IMR-90 (cell line): ENCODE results near the gene CLDN4. TPM values are rescaled to one million over a fixed set of nuclear protein-coding genes. Genes with fewer than 3 reads are reported as not detected.

ENCODE experiments used
- ATAC-seq: fragments of 200-7000 bp; cut with Tn5 transposase; 2 replicates; pipeline ENCODE4 v1.9.1; 2020; ENCODE audit warnings: low read depth, mild to moderate bottlenecking, moderate library complexity
- BruUV-seq: library from RNA; stranded (reverse); fragments of 400-500 nt; replicated peaks from 2 replicates; lab custom pipeline; 2021; lab: Mats Ljungman, UMichigan
- CTCF ChIA-PET: fragments of 300-600 bp; formaldehyde crosslinking; extraction: SDS; loops from one replicate; lab custom pipeline; 2021; ENCODE audit warnings: antibody characterized with exemption; lab: Yijun Ruan, JAX
- POLR2A ChIA-PET: fragments of 300-600 bp; sonication (Branson Sonifier 250); formaldehyde crosslinking; loops from one replicate; lab custom pipeline; 2022; ENCODE audit warnings: antibody characterized with exemption; ENCODE audit not compliant: unreplicated experiment; lab: Charles Lee
- DNase-seq: peaks from one replicate; pipeline ENCODE4 v3.0.0; 2013
- H2AFZ ChIP-seq: replicated peaks from 2 replicates; pipeline ENCODE3; 2013; ENCODE audit warnings: low read length, mild to moderate bottlenecking; ENCODE audit not compliant: poor library complexity
- H2AK5ac ChIP-seq: 2 replicates; pipeline ENCODE4 v1.6.1; 2013; ENCODE audit warnings: low read depth, low read length, inconsistent platforms
- H2AK9ac ChIP-seq: replicated peaks from 2 replicates; pipeline ENCODE3; 2013; ENCODE audit warnings: mild to moderate bottlenecking, low read depth, low read length, moderate library complexity; ENCODE audit not compliant: poor library complexity
- H2BK120ac ChIP-seq: 2 replicates; pipeline ENCODE4 v1.6.1; 2013; ENCODE audit warnings: low read depth, low read length, inconsistent platforms
- H2BK15ac ChIP-seq: 3 replicates; pipeline ENCODE4 v1.6.1; 2013; ENCODE audit warnings: low read depth, low read length, inconsistent platforms
- H2BK20ac ChIP-seq: 2 replicates; pipeline ENCODE4 v1.6.1; 2013; ENCODE audit warnings: low read depth, mild to moderate bottlenecking, inconsistent platforms, low read length, moderate library complexity
- H2BK5ac ChIP-seq: 2 replicates; pipeline ENCODE4 v1.6.1; 2013; ENCODE audit warnings: mild to moderate bottlenecking, low read depth, low read length, inconsistent platforms; ENCODE audit not compliant: poor library complexity, severe bottlenecking
- H3K14ac ChIP-seq: replicated peaks from 2 replicates; pipeline ENCODE4 v1.6.1; 2013; ENCODE audit warnings: low read depth, low read length, inconsistent platforms
- H3K18ac ChIP-seq: 2 replicates; pipeline ENCODE4 v1.6.1; 2013; ENCODE audit warnings: low read depth, low read length, control low read depth
- H3K23ac ChIP-seq: 2 replicates; pipeline ENCODE4 v1.6.1; 2013; ENCODE audit warnings: low read depth, low read length, inconsistent platforms
- H3K27ac ChIP-seq: 2 replicates; pipeline ENCODE4 v1.5.1; 2013; ENCODE audit warnings: mild to moderate bottlenecking, control low read depth, low read length; ENCODE audit not compliant: insufficient read depth
- H3K27me3 ChIP-seq: 2 replicates; pipeline ENCODE4 v1.6.1; 2013; ENCODE audit warnings: low read length; ENCODE audit not compliant: control insufficient read depth, insufficient read depth
- H3K36me3 ChIP-seq: 2 replicates; pipeline ENCODE4 v1.6.1; 2013; ENCODE audit warnings: low read length, mixed read lengths; ENCODE audit not compliant: control insufficient read depth, insufficient read depth
- H3K4ac ChIP-seq: 2 replicates; pipeline ENCODE4 v1.6.1; 2013; ENCODE audit warnings: low read depth, low read length, inconsistent platforms
- H3K4me1 ChIP-seq: 2 replicates; pipeline ENCODE4 v1.6.1; 2013; ENCODE audit warnings: low read length, mixed read lengths; ENCODE audit not compliant: control insufficient read depth, insufficient read depth
- H3K4me2 ChIP-seq: 2 replicates; pipeline ENCODE4 v1.6.1; 2013; ENCODE audit warnings: low read depth, mild to moderate bottlenecking, control low read depth, low read length, moderate library complexity
- H3K4me3 ChIP-seq: 2 replicates; pipeline ENCODE4 v1.5.1; 2013; ENCODE audit warnings: low read depth, mild to moderate bottlenecking, control low read depth, low read length, moderate library complexity; ENCODE audit not compliant: insufficient read depth
- H3K56ac ChIP-seq: 2 replicates; pipeline ENCODE4 v1.6.1; 2013; ENCODE audit warnings: low read length, inconsistent platforms; ENCODE audit not compliant: insufficient read depth; ENCODE audit errors: extremely low read depth
- H3K79me1 ChIP-seq, 2 experiments: 2 replicates each; pipeline ENCODE4 v1.6.1; 2013; ENCODE audit warnings: low read length in 2 of 2, inconsistent platforms in 1 of 2, low read depth in 1 of 2
- H3K9ac ChIP-seq: 2 replicates; pipeline ENCODE4 v1.6.1; 2013; ENCODE audit warnings: low read depth, low read length, control low read depth
- H3K9me1 ChIP-seq: 2 replicates; pipeline ENCODE4 v1.6.1; 2013; ENCODE audit warnings: low read length, inconsistent platforms; ENCODE audit not compliant: insufficient read depth
- H3K9me3 ChIP-seq: 2 replicates; pipeline ENCODE4 v1.6.1; 2013; ENCODE audit warnings: low read length; ENCODE audit not compliant: control insufficient read depth, insufficient read depth
- H4K20me1 ChIP-seq: 2 replicates; pipeline ENCODE4 v1.6.1; 2013; ENCODE audit warnings: low read length, inconsistent platforms; ENCODE audit not compliant: insufficient read depth
- H4K5ac ChIP-seq: 2 replicates; pipeline ENCODE4 v1.6.1; 2013; ENCODE audit warnings: mild to moderate bottlenecking, low read depth, low read length, control low read depth
- H4K8ac ChIP-seq, 2 experiments: 2 replicates each; pipeline ENCODE4 v1.6.1; 2013; ENCODE audit warnings: low read depth in 2 of 2, low read length in 2 of 2, control low read depth in 1 of 2, inconsistent platforms in 1 of 2
- H4K91ac ChIP-seq: 2 replicates; pipeline ENCODE4 v1.6.1; 2013; ENCODE audit warnings: low read depth, low read length, inconsistent platforms; ENCODE audit not compliant: insufficient read depth
- CHD1 ChIP-seq: IDR thresholded peaks from 2 replicates; pipeline ENCODE4 v1.6.1; 2012; ENCODE audit warnings: low read depth, low read length, improper control_type of control experiment
- MAFK ChIP-seq: IDR thresholded peaks from 2 replicates; pipeline ENCODE4 v1.6.1; 2012; ENCODE audit warnings: low read depth, low read length, improper control_type of control experiment
- MAZ ChIP-seq: IDR thresholded peaks from 2 replicates; pipeline ENCODE4 v1.6.1; 2012; ENCODE audit warnings: low read depth, mild to moderate bottlenecking, low read length, improper control_type of control experiment, moderate library complexity, borderline replicate concordance
- POLR2A ChIP-seq: IDR thresholded peaks from 2 replicates; pipeline ENCODE4 v1.6.1; 2012; ENCODE audit warnings: mild to moderate bottlenecking, low read depth, low read length
- RAD21 ChIP-seq: IDR thresholded peaks from 2 replicates; pipeline ENCODE4 v1.6.1; 2012; ENCODE audit warnings: low read length, improper control_type of control experiment
- RCOR1 ChIP-seq: IDR thresholded peaks from 2 replicates; pipeline ENCODE4 v1.6.1; 2012; ENCODE audit warnings: mild to moderate bottlenecking, low read length, improper control_type of control experiment; ENCODE audit not compliant: insufficient replicate concordance
- WGBS, 2 experiments: methylation state at CpG; one replicate each; pipeline versions ENCODE4 v1.1.5 to v1.1.7; 2013; ENCODE audit warnings: missing lambda C conversion rate in 2 of 2; ENCODE audit not compliant: insufficient read length in 1 of 2; ENCODE audit errors: extremely low coverage in 2 of 2; 5-methylcytosine and 5-hydroxymethylcytosine counted together
- dilution Hi-C: fragments of 300-500 bp; cut with HindIII; formaldehyde crosslinking; loops from one replicate; pipeline ENCODE4 v1.14.3; 2018; ENCODE audit warnings: low sequenced_read_pairs; ENCODE audit not compliant: unreplicated experiment
- in situ Hi-C: fragments of 300-500 bp; cut with MboI; formaldehyde crosslinking; loops from 3 replicates; pipeline ENCODE4 v1.14.3; 2019; ENCODE audit warnings: low sequenced_read_pairs, inconsistent platforms, mixed read lengths
- intact Hi-C: fragments of 100-400 bp; cut with micrococcal nuclease; formaldehyde crosslinking; loops from 2 replicates; pipeline ENCODE4 v1.10.0; 2022
- polyA plus RNA-seq, 3 experiments: library from polyadenylated mRNA; depleted of rRNA; stranded (reverse); fragments of >200 nt; gene quantifications; 2 replicates each; pipeline ENCODE4 v1.2.3, GENCODE V29; 2012; ENCODE audit warnings: low replicate concordance in 1 of 3
- total RNA-seq: library from RNA; depleted of rRNA; stranded (reverse); fragments of >200 nt; gene quantifications from 2 replicates; pipeline ENCODE4 v1.2.3, GENCODE V29; 2012
- TF ChIP-seq, protein P1 (sequence below): conservative IDR thresholded peaks from 2 replicates; pipeline ENCODE4 v1.5.1; 2012; ENCODE audit warnings: mild to moderate bottlenecking, low read depth, low read length, improper control_type of control experiment
- TF ChIP-seq, protein P2 (sequence below): fragments of 150-350 bp; IDR thresholded peaks from 2 replicates; pipeline ENCODE4 v1.6.1; 2017; ENCODE audit warnings: mild to moderate bottlenecking, antibody characterized with exemption, low read length, low read depth

Gene CLDN4
- total and polyA plus RNA-seq, 2 of the 4 experiments (the other 2 are of a cell fraction): 2.9 to 4.4 TPM

GRCh38 chr7:73824986-73825385 lies 5.8 kb upstream of the CLDN4 start (continued):
- TF ChIP-seq, protein P1, sequence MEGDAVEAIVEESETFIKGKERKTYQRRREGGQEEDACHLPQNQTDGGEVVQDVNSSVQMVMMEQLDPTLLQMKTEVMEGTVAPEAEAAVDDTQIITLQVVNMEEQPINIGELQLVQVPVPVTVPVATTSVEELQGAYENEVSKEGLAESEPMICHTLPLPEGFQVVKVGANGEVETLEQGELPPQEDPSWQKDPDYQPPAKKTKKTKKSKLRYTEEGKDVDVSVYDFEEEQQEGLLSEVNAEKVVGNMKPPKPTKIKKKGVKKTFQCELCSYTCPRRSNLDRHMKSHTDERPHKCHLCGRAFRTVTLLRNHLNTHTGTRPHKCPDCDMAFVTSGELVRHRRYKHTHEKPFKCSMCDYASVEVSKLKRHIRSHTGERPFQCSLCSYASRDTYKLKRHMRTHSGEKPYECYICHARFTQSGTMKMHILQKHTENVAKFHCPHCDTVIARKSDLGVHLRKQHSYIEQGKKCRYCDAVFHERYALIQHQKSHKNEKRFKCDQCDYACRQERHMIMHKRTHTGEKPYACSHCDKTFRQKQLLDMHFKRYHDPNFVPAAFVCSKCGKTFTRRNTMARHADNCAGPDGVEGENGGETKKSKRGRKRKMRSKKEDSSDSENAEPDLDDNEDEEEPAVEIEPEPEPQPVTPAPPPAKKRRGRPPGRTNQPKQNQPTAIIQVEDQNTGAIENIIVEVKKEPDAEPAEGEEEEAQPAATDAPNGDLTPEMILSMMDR: no peak
- no peak for TF ChIP-seq RCOR1

- Histone ChIP-seq H2BK20ac (no peak overlapping the region), H3K9me3 (no peaks in the 10 kb centered on the region), H3K4ac (peak overlapping the region; percentile 43), H2AK5ac (peak overlapping the region; percentile 17), H3K9me1 (peaks cover 35% of the 10 kb centered on the region), H3K27me3 (no peaks in the 10 kb centered on the region), H2BK15ac (peak overlapping the region; percentile 74; the same call in 1 of the 3 replicates), H4K5ac (no peak overlapping the region), H3K23ac (no peak overlapping the region), H2BK5ac (no peak overlapping the region), H4K8ac (peak overlapping the region in 1 of 2 experiments; percentile 10; a peak in 1 of 4 replicates), H3K36me3 (no peaks in the 10 kb centered on the region), H3K14ac (no peak overlapping the region), H2AK9ac (peak overlapping the region; percentile 77), H3K4me3 (no peak overlapping the region), H2BK120ac (peak overlapping the region; percentile 61), H4K20me1 (no peaks in the 10 kb centered on the region), H3K79me1 (peaks cover 0 to 7% of the 10 kb centered on the region in 2 experiments; a peak in 1 of 4 replicates), H3K4me2 (no peak overlapping the region), H2AFZ (peak overlapping the region; percentile 1), H3K4me1 (peaks cover 18% of the 10 kb centered on the region), H3K56ac (no peak overlapping the region), H4K91ac (no peak overlapping the region), H3K18ac (no peak overlapping the region), H3K27ac (no peak overlapping the region), H3K9ac (no peak overlapping the region)
- ChIA-PET CTCF (no interaction called here), POLR2A (interaction anchor here (0.6 kb wide), 1 partner anchor 15 kb away, joined by 3 read pairs; no protein-coding TSS in a partner anchor)
- intact Hi-C loops: no loop called here
- dilution Hi-C loops: no loop called here
- 50% methylated on average over 3 of the region's 11 CpGs; no CpG with 5 or more reads in 1 of the 2 experiments for WGBS, 2 experiments
- no TSS peak for BruUV-seq
- in situ Hi-C loops: no loop called here
- TF ChIP-seq POLR2A (no peak), CHD1 (no peak), MAZ (no peak), MAFK (no peak), RAD21 (no peak)
- TF ChIP-seq, protein P2, sequence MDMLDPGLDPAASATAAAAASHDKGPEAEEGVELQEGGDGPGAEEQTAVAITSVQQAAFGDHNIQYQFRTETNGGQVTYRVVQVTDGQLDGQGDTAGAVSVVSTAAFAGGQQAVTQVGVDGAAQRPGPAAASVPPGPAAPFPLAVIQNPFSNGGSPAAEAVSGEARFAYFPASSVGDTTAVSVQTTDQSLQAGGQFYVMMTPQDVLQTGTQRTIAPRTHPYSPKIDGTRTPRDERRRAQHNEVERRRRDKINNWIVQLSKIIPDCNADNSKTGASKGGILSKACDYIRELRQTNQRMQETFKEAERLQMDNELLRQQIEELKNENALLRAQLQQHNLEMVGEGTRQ: no peak
- DNase-seq: no peak
- no peak for ATAC-seq
These were observed 3.2 kb upstream of the CLDN4 start for GRCh38 chr7:73827567-73828106.
